ENCODE data around the gene RGS11.

The RGS11 gene

GRCh38 chr16:291539-291938 is 15.8 kb upstream of the RGS11 start:
- Histone ChIP-seq H3K27me3 (ENCODE audit: control insufficient read depth, insufficient read depth, low read length) (no peaks in the 10 kb centered on the region), H3K4me1 (ENCODE audit: control insufficient read depth, insufficient read depth, low read length) (peaks cover 5% of the 10 kb centered on the region), H3K36me3 (ENCODE audit: control insufficient read depth, insufficient read depth, low read length) (peaks cover 7% of the 10 kb centered on the region)

GRCh38 chr16:290681-291405 is 15.1 kb upstream of the RGS11 start:
- Histone ChIP-seq H3K4me3 (ENCODE audit: low read length) (no peak overlapping the region), H3K4me1 (ENCODE audit: control insufficient read depth, insufficient read depth, low read length) (peaks cover 5% of the 10 kb centered on the region), H3K9me3 (ENCODE audit: control insufficient read depth, low read length) (no peaks in the 10 kb centered on the region), H3K36me3 (ENCODE audit: control insufficient read depth, insufficient read depth, low read length) (peaks cover 7% of the 10 kb centered on the region), H3K27me3 (ENCODE audit: control insufficient read depth, insufficient read depth, low read length) (no peaks in the 10 kb centered on the region), H3K9ac (ENCODE audit: low read length) (no peak overlapping the region)

More at GRCh38 chr16:291539-291938, 15.8 kb upstream of the RGS11 start:
- no peak overlapping the region for H3K9ac ChIP-seq (ENCODE audit: low read length)
- no peaks in the 10 kb centered on the region for H3K9me3 ChIP-seq (ENCODE audit: control insufficient read depth, low read length)
- no peak overlapping the region for H3K4me3 ChIP-seq (ENCODE audit: low read length)

GRCh38 chr16:290015-290680 is 14.4 kb upstream of the RGS11 start:
- Histone ChIP-seq H3K4me3 (ENCODE audit: low read length) (no peak overlapping the region), H3K4me1 (ENCODE audit: control insufficient read depth, insufficient read depth, low read length) (peaks cover 5% of the 10 kb centered on the region), H3K36me3 (ENCODE audit: control insufficient read depth, insufficient read depth, low read length) (peaks cover 7% of the 10 kb centered on the region), H3K9me3 (ENCODE audit: control insufficient read depth, low read length) (no peaks in the 10 kb centered on the region), H3K27me3 (ENCODE audit: control insufficient read depth, insufficient read depth, low read length) (no peaks in the 10 kb centered on the region), H3K9ac (ENCODE audit: low read length) (no peak overlapping the region)

GRCh38 chr16:289395-289997 is 13.8 kb upstream of the RGS11 start:
- no peak overlapping the region for H3K9ac ChIP-seq (ENCODE audit: low read length)
- no peaks in the 10 kb centered on the region for H3K9me3 ChIP-seq (ENCODE audit: control insufficient read depth, low read length)
- no peak overlapping the region for H3K4me3 ChIP-seq (ENCODE audit: low read length)
- peaks cover 5% of the 10 kb centered on the region for H3K4me1 ChIP-seq (ENCODE audit: control insufficient read depth, insufficient read depth, low read length)
- no peaks in the 10 kb centered on the region for H3K27me3 ChIP-seq (ENCODE audit: control insufficient read depth, insufficient read depth, low read length)
- peaks cover 7% of the 10 kb centered on the region for H3K36me3 ChIP-seq (ENCODE audit: control insufficient read depth, insufficient read depth, low read length)

GRCh38 chr16:287981-288920 is 12.5 kb upstream of the RGS11 start:
- peaks cover 7% of the 10 kb centered on the region for H3K36me3 ChIP-seq (ENCODE audit: control insufficient read depth, insufficient read depth, low read length)
- no peaks in the 10 kb centered on the region for H3K9me3 ChIP-seq (ENCODE audit: control insufficient read depth, low read length)
- no peaks in the 10 kb centered on the region for H3K27me3 ChIP-seq (ENCODE audit: control insufficient read depth, insufficient read depth, low read length)
- H3K4me1 ChIP-seq (ENCODE audit: control insufficient read depth, insufficient read depth, low read length), result peaks cover 6% of the 10 kb centered on the region
- no peak overlapping the region for H3K9ac ChIP-seq (ENCODE audit: low read length)
- no peak overlapping the region for H3K4me3 ChIP-seq (ENCODE audit: low read length)

- Histone ChIP-seq H3K4me1 (ENCODE audit: control insufficient read depth, insufficient read depth, low read length) (peaks cover 12% of the 10 kb centered on the region), H3K9me3 (ENCODE audit: control insufficient read depth, low read length) (no peaks in the 10 kb centered on the region), H3K27me3 (ENCODE audit: control insufficient read depth, insufficient read depth, low read length) (no peaks in the 10 kb centered on the region), H3K9ac (ENCODE audit: low read length) (peak overlapping the region; percentile 15), H3K4me3 (ENCODE audit: low read length) (no peak overlapping the region), H3K36me3 (ENCODE audit: control insufficient read depth, insufficient read depth, low read length) (peaks cover 7% of the 10 kb centered on the region)
Measured at GRCh38 chr16:287298-287811, 11.6 kb upstream of the RGS11 start.

- H3K4me3 ChIP-seq (ENCODE audit: low read length), result no peak overlapping the region
- H3K36me3 ChIP-seq (ENCODE audit: control insufficient read depth, insufficient read depth, low read length), result peaks cover 7% of the 10 kb centered on the region
- no peak overlapping the region for H3K9ac ChIP-seq (ENCODE audit: low read length)
Measured at GRCh38 chr16:286491-287297, 10.9 kb upstream of the RGS11 start.

GRCh38 chr16:285146-286055 is 9.7 kb upstream of the RGS11 start:
- Histone ChIP-seq H3K4me1 (ENCODE audit: control insufficient read depth, insufficient read depth, low read length) (peaks cover 18% of the 10 kb centered on the region), H3K27me3 (ENCODE audit: control insufficient read depth, insufficient read depth, low read length) (peaks cover 14% of the 10 kb centered on the region), H3K9ac (ENCODE audit: low read length) (no peak overlapping the region), H3K9me3 (ENCODE audit: control insufficient read depth, low read length) (no peaks in the 10 kb centered on the region), H3K36me3 (ENCODE audit: control insufficient read depth, insufficient read depth, low read length) (peaks cover 5% of the 10 kb centered on the region), H3K4me3 (ENCODE audit: low read length) (no peak overlapping the region)

More at GRCh38 chr16:286491-287297, 10.9 kb upstream of the RGS11 start:
- Histone ChIP-seq H3K4me1 (ENCODE audit: control insufficient read depth, insufficient read depth, low read length) (peaks cover 12% of the 10 kb centered on the region), H3K27me3 (ENCODE audit: control insufficient read depth, insufficient read depth, low read length) (peaks cover 3% of the 10 kb centered on the region), H3K9me3 (ENCODE audit: control insufficient read depth, low read length) (no peaks in the 10 kb centered on the region)

GRCh38 chr16:284204-285120 is 8.7 kb upstream of the RGS11 start:
- H3K9me3 ChIP-seq (ENCODE audit: control insufficient read depth, low read length), result no peaks in the 10 kb centered on the region
- H3K36me3 ChIP-seq (ENCODE audit: control insufficient read depth, insufficient read depth, low read length), result no peaks in the 10 kb centered on the region
- H3K4me1 ChIP-seq (ENCODE audit: control insufficient read depth, insufficient read depth, low read length), result peaks cover 18% of the 10 kb centered on the region
- no peak overlapping the region for H3K9ac ChIP-seq (ENCODE audit: low read length)
- no peak overlapping the region for H3K4me3 ChIP-seq (ENCODE audit: low read length)
- peaks cover 18% of the 10 kb centered on the region for H3K27me3 ChIP-seq (ENCODE audit: control insufficient read depth, insufficient read depth, low read length)

Data from mucosa of stomach (tissue), 1 donor.